ENCODE data around the gene IL16.
"Not testable (repeated sequence)": the region's sequence is repeated elsewhere in the genome, so short reads cannot be mapped to it uniquely, and the experiment has no call there.

IL16 gene

GRCh38 chr15:81315452-81316175 is 118.9 kb downstream of the IL16 start:
- DNase-seq (ENCODE audit: low spot score) = no peak

- no peak for DNase-seq (ENCODE audit: low spot score)
Observed at GRCh38 chr15:81316267-81316666, 119.6 kb downstream of the IL16 start.

GRCh38 chr15:81317642-81318017 is 121.0 kb downstream of the IL16 start:
- DNase-seq (ENCODE audit: low spot score) = no peak

GRCh38 chr15:81321667-81322066 is 125.0 kb downstream of the IL16 start:
- DNase-seq (ENCODE audit: low spot score) = no peak

GRCh38 chr15:81322676-81323253 is 126.1 kb downstream of the IL16 start:
- DNase-seq (ENCODE audit: low spot score) = no peak

- no peak for DNase-seq (ENCODE audit: low spot score)
Observed at GRCh38 chr15:81323559-81323943, 126.9 kb downstream of the IL16 start.

GRCh38 chr15:81323944-81324881 is 127.5 kb downstream of the IL16 start, which contains the start of gene STARD5:
TSS of gene STARD5 (minus strand) at chr15:81324141. CDS start at chr15:81324099, 42 bp downstream.
- peak; percentile 99 for DNase-seq (ENCODE audit: low spot score)

- no peak for DNase-seq (ENCODE audit: low spot score)
Observed at GRCh38 chr15:81326466-81327212, 130.0 kb downstream of the IL16 start.

GRCh38 chr15:81327516-81327915 is 130.8 kb downstream of the IL16 start:
- DNase-seq (ENCODE audit: low spot score) = no peak

GRCh38 chr15:81329446-81329845 is 132.8 kb downstream of the IL16 start:
- no peak for DNase-seq (ENCODE audit: low spot score)

- no peak for DNase-seq (ENCODE audit: low spot score)
Observed at GRCh38 chr15:81330366-81331090, 133.8 kb downstream of the IL16 start.

GRCh38 chr15:81331141-81331540 is 134.5 kb downstream of the IL16 start:
- not testable (repeated sequence) for DNase-seq (ENCODE audit: low spot score)

- DNase-seq (ENCODE audit: low spot score) = no peak
Observed at GRCh38 chr15:81331600-81331999, 134.9 kb downstream of the IL16 start.

GRCh38 chr15:81332326-81332725 is 135.6 kb downstream of the IL16 start:
- DNase-seq (ENCODE audit: low spot score) = no peak

GRCh38 chr15:81333363-81333762 is 136.7 kb downstream of the IL16 start:
- no peak for DNase-seq (ENCODE audit: low spot score)

GRCh38 chr15:81334768-81335435 is 138.2 kb downstream of the IL16 start:
- no peak for DNase-seq (ENCODE audit: low spot score)

GRCh38 chr15:81335631-81336030 is 139.0 kb downstream of the IL16 start:
- DNase-seq (ENCODE audit: low spot score) = no peak

GRCh38 chr15:81336568-81336967 is 139.9 kb downstream of the IL16 start:
- DNase-seq (ENCODE audit: low spot score) = no peak

GRCh38 chr15:81337241-81337640 is 140.6 kb downstream of the IL16 start:
- DNase-seq (ENCODE audit: low spot score) = no peak

GRCh38 chr15:81337713-81338157 is 141.1 kb downstream of the IL16 start:
- no peak for DNase-seq (ENCODE audit: low spot score)
